HCT116 (cell line): ENCODE measurements around the gene ACTL6B. TPM values are rescaled to one million over a fixed set of nuclear protein-coding genes. Genes with fewer than 3 reads are reported as not detected.

Experiments
- ATAC-seq: fragments of 200-7000 bp; cut with Tn5 transposase; 2 replicates; pipeline ENCODE4 v1.9.1; 2020; ENCODE audit warnings: mild to moderate bottlenecking, moderate library complexity
- BruUV-seq: library from RNA; stranded (reverse); fragments of 400-500 nt; replicated peaks from 2 replicates; lab custom pipeline; 2021; lab: Mats Ljungman, UMichigan
- CTCF ChIA-PET: fragments of 300-600 bp; sonication (Branson Sonifier 250); formaldehyde crosslinking; loops from one replicate; lab custom pipeline; 2021; ENCODE audit warnings: antibody characterized with exemption; lab: Charles Lee
- POLR2A ChIA-PET: fragments of 300-600, 350-600 bp; sonication (Branson Sonifier 250); formaldehyde crosslinking; loops from one replicate; lab custom pipeline; 2021; ENCODE audit warnings: antibody characterized with exemption; lab: Charles Lee
- RAD21 ChIA-PET, 2 experiments: fragments of 300-600 bp; sonication (Branson Sonifier 250); formaldehyde crosslinking; loops; one replicate each; lab custom pipeline; 2023; ENCODE audit warnings: low total read pairs in 2 of 2; ENCODE audit not compliant: uncharacterized antibody in 2 of 2, unreplicated experiment in 2 of 2, low non-redundant PET in 1 of 2; lab: Charles Lee
- DNase-seq: peaks from one replicate; pipeline ENCODE4 v3.0.0-alpha.2; 2010; ENCODE audit warnings: low read depth, low spot score
- H2AFZ ChIP-seq: fragments of 200-600 bp; shearing (Covaris generic), sonication (generic); 2 replicates; pipeline ENCODE4 v1.6.1; 2017; ENCODE audit warnings: low read depth, mixed run types, mixed read lengths, antibody characterized with exemption, low read length; ENCODE audit not compliant: poor library complexity, severe bottlenecking
- H3K27ac ChIP-seq: 2 replicates; pipeline ENCODE4 v1.5.1; 2012; ENCODE audit warnings: low read depth, low read length
- H3K27me3 ChIP-seq: fragments of 200-600 bp; sonication (generic); 2 replicates; pipeline ENCODE4 v1.6.1; 2016; ENCODE audit warnings: mixed run types, low read length, mixed read lengths; ENCODE audit not compliant: insufficient read depth
- H3K36me3 ChIP-seq, 2 experiments: fragments of 200-500 bp in 1 of 2; fragments of 200-600 bp in 1 of 2; sonication (Bioruptor generic) in 1 of 2; sonication (generic) in 1 of 2; 2 replicates each; pipeline versions ENCODE4 v1.5.1 to v1.6.1; 2014 to 2016; ENCODE audit warnings: low read length in 2 of 2, inconsistent platforms in 1 of 2, mixed read lengths in 1 of 2, mixed run types in 1 of 2; ENCODE audit not compliant: insufficient read depth in 2 of 2, control insufficient read depth in 1 of 2
- H3K4me1 ChIP-seq, 2 experiments: fragments of 200-600 bp in 1 of 2; sonication (generic) in 1 of 2; 2 replicates each; pipeline versions ENCODE4 v1.5.1 to v1.6.1; 2012 to 2017; ENCODE audit warnings: low read length in 2 of 2, inconsistent platforms in 1 of 2, mild to moderate bottlenecking in 1 of 2, mixed read lengths in 1 of 2, mixed run types in 1 of 2, moderate library complexity in 1 of 2; ENCODE audit not compliant: insufficient read depth in 2 of 2, control insufficient read depth in 1 of 2
- H3K4me2 ChIP-seq: fragments of 200-600 bp; sonication (generic); 2 replicates; pipeline ENCODE4 v1.6.1; 2017; ENCODE audit warnings: mixed run types, low read length, mixed read lengths
- H3K4me3 ChIP-seq, 2 experiments: fragments of 200-600 bp in 1 of 2; sonication (generic) in 1 of 2; replicated peaks in 1 of 2; 2 replicates each; pipeline ENCODE4 v1.5.1; 2011 to 2016; ENCODE audit warnings: low read length in 2 of 2, control low read depth in 1 of 2, low read depth in 1 of 2, mild to moderate bottlenecking in 1 of 2, mixed read lengths in 1 of 2, mixed run types in 1 of 2
- H3K79me2 ChIP-seq: fragments of 200-600 bp; sonication (generic); 2 replicates; pipeline ENCODE4 v1.6.1; 2017; ENCODE audit warnings: mild to moderate bottlenecking, mixed run types, low read length, moderate library complexity, mixed read lengths; ENCODE audit not compliant: insufficient read depth
- H3K9ac ChIP-seq: fragments of 200-600 bp; sonication (generic); 2 replicates; pipeline ENCODE4 v1.6.1; 2016; ENCODE audit warnings: low read length, mixed read lengths
- H3K9me2 ChIP-seq: fragments of 200-600 bp; sonication (generic), shearing (Covaris generic); 2 replicates; pipeline ENCODE4 v1.6.1; 2017; ENCODE audit warnings: mixed run types, mild to moderate bottlenecking, moderate library complexity; ENCODE audit not compliant: insufficient read depth
- H3K9me3 ChIP-seq, 2 experiments: fragments of 200-500 bp in 1 of 2; fragments of 200-600 bp in 1 of 2; sonication (Bioruptor generic) in 1 of 2; sonication (generic) in 1 of 2; 2 replicates each; pipeline ENCODE4 v1.6.1; 2014 to 2017; ENCODE audit warnings: low read length in 2 of 2, mixed read lengths in 2 of 2, inconsistent platforms in 1 of 2, low read depth in 1 of 2, mild to moderate bottlenecking in 1 of 2, mixed run types in 1 of 2, moderate library complexity in 1 of 2; ENCODE audit not compliant: control insufficient read depth in 1 of 2, insufficient read depth in 1 of 2
- H4K20me1 ChIP-seq: fragments of 200-600 bp; sonication (generic), shearing (Covaris generic); 2 replicates; pipeline ENCODE4 v1.6.1; 2017; ENCODE audit warnings: mixed run types, mild to moderate bottlenecking, moderate library complexity; ENCODE audit not compliant: insufficient read depth
- CBX3 ChIP-seq: IDR thresholded peaks from 2 replicates; pipeline ENCODE4 v1.6.1; 2012; ENCODE audit warnings: low read depth
- CEBPB ChIP-seq: IDR thresholded peaks from 2 replicates; pipeline ENCODE4 v1.6.1; 2012; ENCODE audit warnings: low read depth
- CTCF ChIP-seq, 3 experiments: fragments of 200-600 bp in 1 of 3; sonication (generic) in 1 of 3; IDR thresholded peaks in 2 of 3; conservative IDR thresholded peaks in 1 of 3; 2 replicates each; pipeline ENCODE4 v1.5.1; 2012 to 2017; ENCODE audit warnings: low read depth in 2 of 3, low read length in 2 of 3, antibody characterized with exemption in 1 of 3, borderline replicate concordance in 1 of 3, control low read depth in 1 of 3, mild to moderate bottlenecking in 1 of 3, mixed read lengths in 1 of 3, mixed run types in 1 of 3, moderate library complexity in 1 of 3; ENCODE audit not compliant: insufficient read depth in 1 of 3
- EGR1 ChIP-seq: IDR thresholded peaks from 2 replicates; pipeline ENCODE4 v1.6.1; 2012; ENCODE audit warnings: low read depth
- EZH2 ChIP-seq: fragments of 200-600 bp; sonication (generic); IDR thresholded peaks from 2 replicates; pipeline ENCODE4 v1.6.1; 2017; ENCODE audit warnings: antibody characterized with exemption, mixed run types
- EZH2phosphoT487 ChIP-seq: fragments of 200-600 bp; IDR thresholded peaks from 2 replicates; pipeline ENCODE4 v1.6.1; 2018; ENCODE audit warnings: antibody characterized with exemption, borderline replicate concordance
- FOSL1 ChIP-seq: IDR thresholded peaks from 2 replicates; pipeline ENCODE4 v1.6.1; 2012; ENCODE audit warnings: low read depth
- JUND ChIP-seq: IDR thresholded peaks from 2 replicates; pipeline ENCODE4 v1.6.1; 2012
- MAX ChIP-seq: IDR thresholded peaks from 2 replicates; pipeline ENCODE4 v1.6.1; 2012
- POLR2A ChIP-seq: IDR thresholded peaks from 2 replicates; pipeline ENCODE4 v1.7.0; 2011; ENCODE audit warnings: borderline replicate concordance; ENCODE audit not compliant: insufficient read depth, insufficient read length; ENCODE audit errors: extremely low read depth
- POLR2AphosphoS5 ChIP-seq: IDR thresholded peaks from 2 replicates; pipeline ENCODE4 v1.6.1; 2011; ENCODE audit warnings: mild to moderate bottlenecking, low read depth, low read length, moderate library complexity
- RAD21 ChIP-seq: IDR thresholded peaks from 2 replicates; pipeline ENCODE4 v1.6.1; 2012; ENCODE audit warnings: low read depth, mild to moderate bottlenecking
- REST ChIP-seq: IDR thresholded peaks from 2 replicates; pipeline ENCODE4 v1.6.1; 2012; ENCODE audit warnings: low read depth
- SIN3A ChIP-seq: IDR thresholded peaks from 2 replicates; pipeline ENCODE4 v1.6.1; 2012; ENCODE audit warnings: low read depth
- SP1 ChIP-seq: IDR thresholded peaks from 2 replicates; pipeline ENCODE4 v1.6.1; 2012; ENCODE audit warnings: low read depth
- SRF ChIP-seq: IDR thresholded peaks from 2 replicates; pipeline ENCODE4 v1.6.1; 2012; ENCODE audit warnings: low read depth
- YY1 ChIP-seq: IDR thresholded peaks from 2 replicates; pipeline ENCODE4 v1.6.1; 2011; ENCODE audit warnings: low read length, low read depth, moderate library complexity, mild to moderate bottlenecking; ENCODE audit not compliant: insufficient replicate concordance; ENCODE audit errors: extremely low read depth
- ZBTB33 ChIP-seq: IDR thresholded peaks from 2 replicates; pipeline ENCODE4 v1.6.1; 2011; ENCODE audit warnings: mild to moderate bottlenecking, low read length, moderate library complexity; ENCODE audit not compliant: insufficient replicate concordance; ENCODE audit errors: extremely low read depth
- ZNF274 ChIP-seq: fragments of 200-500 bp; sonication (Bioruptor generic); IDR thresholded peaks from 2 replicates; pipeline ENCODE4 v1.6.1; 2014; ENCODE audit warnings: mild to moderate bottlenecking, low read depth, low read length, inconsistent platforms
- intact Hi-C: fragments of 100-400 bp; cut with micrococcal nuclease; formaldehyde crosslinking; loops from 2 replicates; pipeline ENCODE4 v1.10.0; 2022
- total RNA-seq: library from RNA; stranded (reverse); gene quantifications from one replicate; pipeline ENCODE4 v1.2.1, GENCODE V29; 2021; ENCODE audit not compliant: unreplicated experiment

The ACTL6B gene
- total RNA-seq, 1 experiment from 2014 or later = not detected

- TF ChIP-seq SP1 = no peak
- TF ChIP-seq EZH2phosphoT487 = no peak
- no peak for TF ChIP-seq JUND
- no peak for TF ChIP-seq MAX
- TF ChIP-seq SRF = no peak
- TF ChIP-seq POLR2A = no peak
- TF ChIP-seq CBX3 = no peak
- TF ChIP-seq EZH2 = no peak
- TF ChIP-seq ZNF274 = no peak
- no peak for TF ChIP-seq YY1
- TF ChIP-seq FOSL1 = no peak
- no peak for TF ChIP-seq CEBPB
- TF ChIP-seq SIN3A = no peak
- no peak for TF ChIP-seq EGR1
- TF ChIP-seq ZBTB33 = no peak
- TF ChIP-seq CTCF (IDR thresholded peaks at IDR 0.05 in 2 of 3, conservative IDR thresholded peaks at IDR 0.05 in 1 of 3; ENCODE audit: borderline replicate concordance in 1 of 3, insufficient read depth in 1 of 3, low read depth in 2 of 3, low read length in 2 of 3) = no peak
- TF ChIP-seq REST = no peak
- TF ChIP-seq RAD21 = no peak
- TF ChIP-seq POLR2AphosphoS5 = no peak
- no peaks in the 10 kb centered on the region for H4K20me1 ChIP-seq
- H3K9ac ChIP-seq = no peak overlapping the region
- no peak for DNase-seq
- CTCF ChIA-PET = no interaction called here
- H3K4me1 ChIP-seq = peaks cover 0 to 8% of the 10 kb centered on the region in 2 experiments; a peak in 2 of 4 replicates
- RAD21 ChIA-PET = no interaction called here
- H3K27me3 ChIP-seq = no peaks in the 10 kb centered on the region
- no peak overlapping the region for H3K27ac ChIP-seq
- intact Hi-C loops = no loop called here
- BruUV-seq = no TSS peak
- POLR2A ChIA-PET = no interaction called here
- H3K9me3 ChIP-seq = no peaks in the 10 kb centered on the region
- no peak overlapping the region for H2AFZ ChIP-seq
- no peaks in the 10 kb centered on the region for H3K9me2 ChIP-seq
- H3K79me2 ChIP-seq = no peaks in the 10 kb centered on the region
- no peak overlapping the region for H3K4me2 ChIP-seq
- H3K4me3 ChIP-seq = no peak overlapping the region
- ATAC-seq = no peak
- no peaks in the 10 kb centered on the region for H3K36me3 ChIP-seq
Measured at GRCh38 chr7:100620804-100621203, 35.4 kb downstream of the ACTL6B start.
